Heart right ventricle (tissue), 16 donors: ENCODE measurements around the gene LEMD2. TPM values are rescaled to one million over a fixed set of nuclear protein-coding genes. Genes with fewer than 3 reads are reported as not detected.

Experiments used
- ATAC-seq, 8 donors: fragments of 200-7000 bp; cut with Tn5 transposase; one replicate each; pipeline ENCODE4 v1.9.1; 2020; ENCODE audit warnings: mild to moderate bottlenecking in 8 of 8, moderate library complexity in 8 of 8, moderate number of reproducible peaks in 1 of 8
- DNase-seq, 2 donors: peaks; one replicate each; pipeline ENCODE4 v3.0.0-alpha.2; 2020
- H3K27ac ChIP-seq, 10 donors: fragments of 200-600 bp; sonication (generic) in 2 of 10; one replicate each; pipeline versions ENCODE4 v1.5.0 to v1.8.0; 2020 to 2022; ENCODE audit warnings: mild to moderate bottlenecking in 3 of 10
- H3K27me3 ChIP-seq, 7 donors: fragments of 200-600 bp; one replicate each; pipeline ENCODE4 v1.8.0; 2021 to 2022; ENCODE audit warnings: mild to moderate bottlenecking in 2 of 7
- H3K36me3 ChIP-seq, 9 donors: fragments of 200-600 bp; sonication (generic) in 1 of 9; one replicate each; pipeline versions ENCODE4 v1.5.0 to v1.8.0; 2020 to 2022; ENCODE audit warnings: mild to moderate bottlenecking in 2 of 9
- H3K4me1 ChIP-seq, 9 donors: fragments of 200-600 bp; sonication (generic) in 1 of 9; one replicate each; pipeline versions ENCODE4 v1.5.0 to v1.8.0; 2020 to 2022; ENCODE audit warnings: mild to moderate bottlenecking in 4 of 9
- H3K4me3 ChIP-seq, 10 donors: fragments of 200-600 bp; sonication (generic) in 2 of 10; one replicate each; pipeline versions ENCODE4 v1.5.0 to v1.8.0; 2020 to 2022; ENCODE audit warnings: mild to moderate bottlenecking in 7 of 10, moderate library complexity in 2 of 10
- H3K9me3 ChIP-seq, 11 donors: fragments of 200-600 bp in 10 of 11; sonication (generic) in 2 of 11; one replicate each; pipeline versions ENCODE4 v1.5.0 to v1.8.0; 2013 to 2022; ENCODE audit warnings: mild to moderate bottlenecking in 2 of 11, control low read depth in 1 of 11, moderate library complexity in 1 of 11
- WGBS, 2 donors: extraction: QIAGEN DNeasy Blood & Tissue Kit; methylation state at CpG; one replicate each; pipeline ENCODE4 v1.1.7; 2013; ENCODE audit warnings: inconsistent platforms in 1 of 2; 5-methylcytosine and 5-hydroxymethylcytosine counted together
- intact Hi-C, 10 donors: fragments of 100-400 bp; cut with DNase I; formaldehyde crosslinking; loops; one replicate each; pipeline versions ENCODE4 v1.11.1 to v1.14.2; 2022
- polyA plus RNA-seq, 2 donors: library from polyadenylated mRNA; stranded (reverse); fragments of 200-250 nt; gene quantifications; one replicate each; pipeline ENCODE4 v1.2.3, GENCODE V29; 2013
- total RNA-seq, 10 donors: library from RNA; stranded (reverse); fragmentation: NEBNext Ultra II Directional in 3 of 10; extraction: Animal tissue kit (Norgen Biotek cat#: 25700) in 3 of 10; gene quantifications; one replicate each; pipeline versions ENCODE4 v1.2.1 to v1.2.4, GENCODE V29; 2021 to 2023
- TF ChIP-seq, protein P1 (sequence below), 9 donors: fragments of 200-600 bp; sonication (generic) in 2 of 9; IDR thresholded peaks; one replicate each; pipeline versions ENCODE4 v1.5.0 to v1.8.0; 2021 to 2022; ENCODE audit warnings: antibody characterized with exemption in 9 of 9, mild to moderate bottlenecking in 5 of 9, moderate library complexity in 1 of 9
- donor health status: Arrhythmogenic right ventricular cardiomyopathy.
- donor health status: ischemic (EF 13 %, LVEDD 7.1; RV severe dilation, severe dysfunction).
- donor health status: healthy with polysubstance abuse.
- donor health status: DM: no; HTN: yes; CAD: no.
- donor health status: DM: no; HTN: no; CAD: no.
- donor health status: ischemic (EF 25% LVEDD 6.9; RV normal size, moderate dysfunction).
- donor health status: ischemic (EF 25% LVEDD 5.7; RV mildly dilated, moderate dysfunction).
- donor health status: healthy.
- donor health status: DM: yes; HTN: yes; CAD: no.
- donor health status: Ischemic cardiomyopathy.
- donor health status: ischemic (EF 35%, LVEDD 5.7; RV mildly dilated, moderate dysfunction).
- donor health status: nonischemic (EF 11% LVEDD 7.7; RV severe dilation, severe dysfunction).
- donor health status: DM: yes; HTN: yes; CAD: no.
- donor health status: PGD.
- donor health status: ischemic (EF 29% LVEDD 5.4; RV normal size, mild dysfunction).
- donor health status: nonischemic (EF 23%, LVEDD 6.1; RV moderate dilation, normal function).

The LEMD2 gene
- total and polyA plus RNA-seq, 12 donors = 18.5 to 45.9 (median 27.0) TPM

DNA sequence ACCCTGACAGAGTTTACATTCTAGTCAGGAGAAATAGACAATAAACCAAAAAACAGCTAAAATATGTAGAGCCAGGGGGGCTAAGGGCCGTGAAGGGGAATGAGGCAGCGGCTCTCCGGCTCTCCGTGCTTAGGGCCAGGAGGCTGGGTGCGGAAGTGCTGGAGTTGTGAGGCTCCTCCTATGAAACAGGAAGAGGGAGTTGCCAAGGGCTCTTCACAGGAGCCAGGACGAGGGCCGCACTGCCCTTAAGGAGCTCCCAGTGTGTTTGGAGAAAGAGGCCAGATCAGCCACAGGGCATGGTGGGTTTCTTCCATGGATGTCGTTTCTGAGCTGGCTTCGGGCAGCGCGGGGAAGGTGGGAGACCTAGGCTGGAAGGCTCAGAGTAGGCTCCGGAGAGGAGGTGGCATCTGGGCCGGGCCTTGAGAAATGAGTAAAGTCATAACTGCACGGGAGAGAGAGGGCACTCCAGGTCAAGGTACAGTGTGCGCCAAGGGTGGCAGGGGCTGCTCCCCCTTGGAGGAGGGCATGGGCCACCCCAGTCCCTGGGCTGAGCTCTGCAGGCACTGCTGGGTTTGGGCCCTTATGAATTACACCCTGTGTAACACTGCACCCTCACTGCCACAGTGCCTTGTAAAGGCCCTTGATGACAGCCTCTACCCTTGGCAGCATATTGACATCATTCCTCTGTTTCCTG is 35.7 kb upstream of the LEMD2 start:
- H3K4me1 ChIP-seq = peaks cover 0 to 19% (median 10%) of the 10 kb centered on the region in 9 donors
- no peaks in the 10 kb centered on the region for H3K36me3 ChIP-seq
- DNase-seq (peak; percentile 19 to 29), ATAC-seq (peak in 6 of 8 donors; percentile 45 to 73 (median 68))
- no peak overlapping the region for H3K27ac ChIP-seq
- TF ChIP-seq, protein P1, sequence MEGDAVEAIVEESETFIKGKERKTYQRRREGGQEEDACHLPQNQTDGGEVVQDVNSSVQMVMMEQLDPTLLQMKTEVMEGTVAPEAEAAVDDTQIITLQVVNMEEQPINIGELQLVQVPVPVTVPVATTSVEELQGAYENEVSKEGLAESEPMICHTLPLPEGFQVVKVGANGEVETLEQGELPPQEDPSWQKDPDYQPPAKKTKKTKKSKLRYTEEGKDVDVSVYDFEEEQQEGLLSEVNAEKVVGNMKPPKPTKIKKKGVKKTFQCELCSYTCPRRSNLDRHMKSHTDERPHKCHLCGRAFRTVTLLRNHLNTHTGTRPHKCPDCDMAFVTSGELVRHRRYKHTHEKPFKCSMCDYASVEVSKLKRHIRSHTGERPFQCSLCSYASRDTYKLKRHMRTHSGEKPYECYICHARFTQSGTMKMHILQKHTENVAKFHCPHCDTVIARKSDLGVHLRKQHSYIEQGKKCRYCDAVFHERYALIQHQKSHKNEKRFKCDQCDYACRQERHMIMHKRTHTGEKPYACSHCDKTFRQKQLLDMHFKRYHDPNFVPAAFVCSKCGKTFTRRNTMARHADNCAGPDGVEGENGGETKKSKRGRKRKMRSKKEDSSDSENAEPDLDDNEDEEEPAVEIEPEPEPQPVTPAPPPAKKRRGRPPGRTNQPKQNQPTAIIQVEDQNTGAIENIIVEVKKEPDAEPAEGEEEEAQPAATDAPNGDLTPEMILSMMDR (IDR thresholded peaks at IDR 0.05) = no peak
- H3K27me3 ChIP-seq = peaks cover 0 to 44% (median 3%) of the 10 kb centered on the region in 7 donors
- 61 to 71% methylated on average over 15 of the region's 15 CpGs for WGBS, 2 donors
- H3K9me3 ChIP-seq = no peaks in the 10 kb centered on the region
- intact Hi-C loops = no loop called here
- H3K4me3 ChIP-seq = no peak overlapping the region

DNA sequence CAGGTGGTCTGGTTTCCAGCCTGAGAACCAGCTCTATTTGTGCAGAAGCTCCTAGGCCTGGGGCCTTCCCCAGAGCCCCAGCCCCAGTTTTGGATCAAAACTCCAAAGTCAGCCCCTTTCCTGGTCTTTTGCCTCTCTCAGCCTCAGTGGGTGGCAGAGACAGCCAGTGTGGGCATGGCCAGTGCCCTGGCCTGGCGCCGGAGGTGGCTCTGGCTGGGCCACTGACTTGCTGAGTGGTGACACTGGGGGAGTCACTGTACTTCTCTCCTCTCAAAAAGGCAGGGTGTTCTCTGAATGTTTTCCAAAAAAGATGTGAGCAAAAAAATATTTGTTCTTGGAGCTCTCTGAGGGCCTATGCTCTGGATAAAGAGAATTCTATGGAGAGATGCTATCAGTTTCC is 34.9 kb upstream of the LEMD2 start:
- peaks cover 0 to 16% (median 8%) of the 10 kb centered on the region in 9 donors for H3K4me1 ChIP-seq
- no peaks in the 10 kb centered on the region for H3K36me3 ChIP-seq
- H3K9me3 ChIP-seq = no peaks in the 10 kb centered on the region
- WGBS, 2 donors = 87 to 92% methylated on average over 2 of the region's 2 CpGs
- TF ChIP-seq, protein P1 (IDR thresholded peaks at IDR 0.05) = no peak
- intact Hi-C loops = no loop called here
- DNase-seq = no peak
- H3K27ac ChIP-seq = no peak overlapping the region
- no peak for ATAC-seq
- H3K27me3 ChIP-seq = peaks cover 0 to 46% (median 7%) of the 10 kb centered on the region in 7 donors
- no peak overlapping the region for H3K4me3 ChIP-seq

DNA sequence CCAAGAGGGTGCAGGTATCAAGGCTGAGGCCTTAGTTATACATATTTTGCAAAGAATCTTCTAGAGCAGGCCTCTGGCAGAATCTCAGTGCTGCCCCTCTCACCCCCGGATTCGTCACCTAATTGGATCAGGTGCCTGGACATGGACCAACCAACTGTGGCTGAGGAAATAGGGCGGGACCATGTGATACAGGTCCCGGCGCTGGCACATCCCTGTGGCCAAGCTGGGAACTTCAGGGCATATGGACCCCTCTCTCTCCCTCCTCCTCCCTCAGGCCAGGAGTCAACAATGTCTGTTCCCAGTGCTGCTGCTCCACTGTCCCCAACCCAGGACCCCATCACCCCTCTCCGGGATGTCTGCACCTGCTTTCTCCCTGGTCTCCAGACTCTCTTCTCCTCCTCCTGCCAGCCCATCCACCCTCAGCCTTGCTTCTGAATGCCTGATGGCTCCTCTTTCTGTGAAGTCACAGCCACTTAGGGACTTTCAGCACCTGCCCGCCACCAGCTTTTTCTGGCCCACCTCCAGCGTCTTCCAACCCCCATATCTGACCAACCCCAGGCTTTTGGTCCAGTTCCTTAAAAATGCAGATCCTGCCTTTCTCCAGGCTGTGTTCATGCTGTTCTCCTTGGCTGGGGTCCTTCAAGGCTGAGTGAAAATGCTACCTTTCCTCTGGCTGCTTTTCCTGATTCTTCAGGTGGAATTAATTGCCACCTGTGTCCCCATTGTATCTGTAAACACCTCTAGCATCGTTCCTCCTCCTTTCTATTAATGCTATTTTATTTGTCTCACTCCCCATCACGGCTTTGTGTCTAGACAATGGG is 33.9 kb upstream of the LEMD2 start:
- WGBS, 2 donors = 48 to 55% methylated on average over 10 of the region's 10 CpGs
- ATAC-seq (no peak), DNase-seq (no peak)
- TF ChIP-seq, protein P1 (IDR thresholded peaks at IDR 0.05) = peak in 2 of 9 donors; percentile 13 to 19
- Histone ChIP-seq H3K9me3 (no peaks in the 10 kb centered on the region), H3K4me1 (peaks cover 0 to 9% (median 0%) of the 10 kb centered on the region in 9 donors), H3K27ac (no peak overlapping the region), H3K4me3 (no peak overlapping the region), H3K36me3 (no peaks in the 10 kb centered on the region), H3K27me3 (peaks cover 0 to 51% (median 16%) of the 10 kb centered on the region in 7 donors)
- intact Hi-C loops = no loop called here

DNA sequence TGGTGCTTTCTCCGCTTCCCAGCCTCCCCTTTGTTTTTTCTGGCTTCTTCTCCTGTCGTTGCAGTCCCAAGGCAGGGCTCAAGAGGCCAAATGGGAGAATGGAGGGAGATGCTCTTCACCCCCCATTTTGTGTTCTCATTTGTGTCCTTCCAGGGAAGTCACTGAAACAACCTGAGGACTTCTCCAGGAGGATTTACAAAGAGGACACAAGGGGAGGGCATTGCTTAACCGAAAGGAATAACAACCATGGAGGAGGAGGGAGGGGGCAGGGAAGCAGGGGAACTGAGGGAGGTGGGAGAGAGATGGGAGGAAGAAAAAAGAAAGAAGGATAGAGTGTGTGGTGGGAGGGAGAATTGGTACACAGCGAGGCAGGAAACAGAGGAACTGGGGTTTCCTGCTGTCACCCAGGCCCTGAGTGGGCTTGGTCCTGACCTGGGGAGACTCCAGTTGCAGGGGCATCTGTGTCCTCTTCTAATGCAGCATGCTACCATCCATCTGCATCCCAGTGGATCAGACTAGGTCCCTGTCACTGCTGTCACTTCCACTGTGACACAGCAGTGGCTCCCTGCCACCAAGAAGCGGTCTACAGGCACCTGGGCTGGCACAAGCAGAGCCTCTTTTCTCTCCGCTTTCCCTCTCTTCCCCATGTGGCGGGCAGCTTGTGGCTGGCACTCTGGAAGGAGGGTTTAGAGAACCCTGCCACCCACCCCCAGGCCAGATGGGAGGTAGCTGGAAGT is 32.0 kb upstream of the LEMD2 start:
- H3K9me3 ChIP-seq = no peaks in the 10 kb centered on the region
- peaks cover 0 to 43% (median 19%) of the 10 kb centered on the region in 7 donors for H3K27me3 ChIP-seq
- no peaks in the 10 kb centered on the region for H3K36me3 ChIP-seq
- no peak overlapping the region for H3K4me3 ChIP-seq
- ATAC-seq (no peak), DNase-seq (no peak)
- 61 to 64% methylated on average over 7 of the region's 7 CpGs for WGBS, 2 donors
- H3K4me1 ChIP-seq = peaks cover 0 to 9% (median 0%) of the 10 kb centered on the region in 9 donors
- TF ChIP-seq, protein P1 (IDR thresholded peaks at IDR 0.05) = no peak
- no peak overlapping the region for H3K27ac ChIP-seq
- intact Hi-C loops = no loop called here
